ENCODE measurements around the gene BNIPL. TPM values are rescaled to one million over a fixed set of nuclear protein-coding genes. Genes with fewer than 3 reads are reported as not detected.

Gene BNIPL
- total RNA-seq, 4 donors from 2014 or later, result 0.68 to 10.0 (median 2.5) TPM; not detected in 1

GRCh38 chr1:151056149-151056548 is 19.8 kb downstream of the BNIPL start:
- TF ChIP-seq EP300 (IDR thresholded peaks at IDR 0.05; ENCODE audit: low read depth) (no peak), POLR2AphosphoS5 (IDR thresholded peaks at IDR 0.05) (no peak), POLR2A (IDR thresholded peaks at IDR 0.05) (no peak), CTCF (IDR thresholded peaks at IDR 0.05) (no peak)
- DNase-seq, result no peak
- in situ Hi-C loops (cut with MboI; ENCODE audit: low pct_ligation_motif_present in 1 of 4, low pct_unique_long_range_greater_than_20kb in 1 of 4, low sequenced_read_pairs in 3 of 4), result no loop called here
- H3K36me3 ChIP-seq, result peaks cover 0 to 31% (median 14%) of the 10 kb centered on the region in 4 donors
- intact Hi-C loops (cut with DNase I; ENCODE audit: low total_unique reads), result no loop called here
- H3K27me3 ChIP-seq, result no peaks in the 10 kb centered on the region
- peak overlapping the region in 1 of 4 donors; percentile 92 for H3K4me3 ChIP-seq
- peak overlapping the region; percentile 94 to 96 (median 96) for H3K27ac ChIP-seq
- H3K9me3 ChIP-seq, result no peaks in the 10 kb centered on the region
- H3K4me1 ChIP-seq, result peaks cover 29 to 54% (median 38%) of the 10 kb centered on the region in 4 donors
- 33 to 39% methylated on average over 2 of the region's 2 CpGs for WGBS, 2 donors (ENCODE audit: low coverage in 1 of 2)

- Histone ChIP-seq H3K4me1 (peaks cover 29 to 50% (median 38%) of the 10 kb centered on the region in 4 donors), H3K36me3 (peaks cover 0 to 18% (median 7%) of the 10 kb centered on the region in 4 donors), H3K27ac (peak overlapping the region; percentile 94 to 96 (median 96)), H3K4me3 (peak overlapping the region; percentile 66 to 92 (median 84)), H3K9me3 (no peaks in the 10 kb centered on the region), H3K27me3 (no peaks in the 10 kb centered on the region)
- WGBS, 2 donors (ENCODE audit: low coverage in 1 of 2), result 0% methylated on average over 10 of the region's 10 CpGs; no CpG with 5 or more reads in 1 of the 2 donors
- in situ Hi-C loops (cut with MboI; ENCODE audit: low pct_ligation_motif_present in 1 of 4, low pct_unique_long_range_greater_than_20kb in 1 of 4, low sequenced_read_pairs in 3 of 4) (no loop called here), intact Hi-C loops (cut with DNase I; ENCODE audit: low total_unique reads) (no loop called here)
- peak; percentile 67 for DNase-seq
- TF ChIP-seq EP300 (IDR thresholded peaks at IDR 0.05; ENCODE audit: low read depth) (no peak), CTCF (IDR thresholded peaks at IDR 0.05) (no peak)
These were observed 22.3 kb downstream of the BNIPL start for GRCh38 chr1:151058692-151059091.

DNA sequence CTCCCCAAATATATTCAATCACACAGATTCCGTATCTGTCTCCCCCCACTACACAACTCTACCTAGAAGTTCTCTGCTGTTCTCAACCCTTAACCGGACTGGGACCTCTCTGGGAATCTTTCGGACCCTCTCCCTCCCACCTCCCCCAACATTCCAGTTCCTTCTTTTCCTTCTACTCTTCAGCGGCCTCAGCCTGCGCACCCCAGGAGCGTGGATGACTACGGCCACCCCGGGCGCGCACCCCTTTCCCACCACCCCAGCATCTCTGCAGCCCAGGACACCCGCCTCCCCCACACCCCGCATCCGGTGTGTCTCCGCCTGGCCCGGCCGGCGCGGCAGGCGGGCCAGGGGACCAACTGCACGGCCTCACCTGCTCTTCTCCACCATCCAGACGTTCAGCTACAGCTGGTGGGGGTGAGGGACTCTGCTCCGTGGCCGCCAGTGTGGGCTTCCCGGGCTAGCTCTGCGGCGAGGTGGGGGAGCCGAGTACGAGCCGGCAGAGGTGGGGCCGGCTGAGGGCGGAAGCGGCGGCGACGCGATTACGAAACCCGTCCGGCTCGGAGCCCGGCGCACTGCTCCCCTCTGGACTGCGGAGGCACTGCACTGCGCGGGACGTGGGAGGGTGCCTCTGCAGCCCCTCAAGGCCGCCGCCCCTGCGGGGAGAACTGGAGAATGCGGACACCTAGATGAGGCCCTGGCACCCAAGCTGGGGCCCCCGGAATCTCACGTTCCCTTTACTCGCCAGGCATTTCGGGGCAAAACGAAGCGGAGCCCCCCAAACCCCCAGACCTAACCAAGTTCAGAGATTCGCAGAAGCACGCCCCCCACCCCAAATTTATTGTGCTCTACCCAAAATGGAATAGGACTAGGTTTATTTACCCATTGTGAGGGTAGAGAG is 23.0 kb downstream of the BNIPL start, which contains the start of gene CDC42SE1:
CDC42SE1 (minus strand) TSS at position 514 of the 898 bp plus-strand sequence. CDS start 3,892 bp downstream, outside the sequence.
- TF ChIP-seq POLR2AphosphoS5 (IDR thresholded peaks at IDR 0.05) (peak; percentile 93 to 98 (median 96)), CTCF (IDR thresholded peaks at IDR 0.05) (peak; percentile 89 to 98 (median 94)), EP300 (IDR thresholded peaks at IDR 0.05; ENCODE audit: low read depth) (no peak), POLR2A (IDR thresholded peaks at IDR 0.05) (peak; percentile 95)
- peak; percentile 86 for DNase-seq
- intact Hi-C loops (cut with DNase I; ENCODE audit: low total_unique reads), result no loop called here
- Histone ChIP-seq H3K4me1 (peaks cover 29 to 50% (median 38%) of the 10 kb centered on the region in 4 donors), H3K27me3 (no peaks in the 10 kb centered on the region), H3K36me3 (peaks cover 0 to 11% (median 4%) of the 10 kb centered on the region in 4 donors), H3K27ac (peak within 1 kb of the TSS; percentile 94 to 96 (median 96)), H3K4me3 (peak within 1 kb of the TSS; percentile 66 to 92 (median 84)), H3K9me3 (no peaks in the 10 kb centered on the region)
- in situ Hi-C loops (cut with MboI; ENCODE audit: low pct_ligation_motif_present in 1 of 4, low pct_unique_long_range_greater_than_20kb in 1 of 4, low sequenced_read_pairs in 3 of 4), result no loop called here
- WGBS, 2 donors (ENCODE audit: low coverage in 1 of 2), result 0% methylated on average over 3 to 51 of the region's 58 CpGs

DNA sequence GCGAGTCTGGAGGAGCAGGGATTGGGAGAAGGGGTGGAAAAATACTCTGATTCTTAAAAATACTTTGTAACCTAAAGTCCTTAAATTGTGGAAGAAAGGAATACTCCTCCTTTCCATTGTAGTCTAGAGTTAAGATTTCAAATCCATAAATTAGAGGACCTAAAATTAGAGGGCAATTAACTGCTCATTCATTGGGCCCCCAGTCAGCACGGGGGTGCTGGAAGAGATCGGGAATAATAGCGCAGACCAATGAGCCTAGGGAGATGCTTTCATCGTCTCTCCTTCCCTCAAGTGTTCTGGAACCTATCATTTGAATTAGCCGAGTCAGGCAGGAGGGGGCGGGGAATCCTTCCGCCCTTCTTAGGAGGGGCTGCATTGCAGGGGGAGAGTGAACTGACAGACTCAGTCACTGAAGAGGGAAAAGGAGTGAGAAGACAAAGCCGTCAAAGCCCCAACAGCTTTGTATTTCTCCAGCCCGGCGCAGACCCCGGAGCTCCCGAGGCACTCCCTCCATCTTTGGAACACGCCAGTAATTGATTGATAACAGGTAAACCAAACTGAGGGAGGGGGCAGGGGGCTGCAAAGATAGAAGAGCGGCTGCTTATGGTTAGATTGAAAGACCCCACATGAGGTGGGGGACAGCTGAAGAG is 23.7 kb downstream of the BNIPL start, which contains the start of gene MLLT11:
MLLT11 (plus strand) TSS at position 391 of the 650 bp plus-strand sequence. CDS start 6,828 bp downstream, outside the sequence.
- in situ Hi-C loops (cut with MboI; ENCODE audit: low pct_ligation_motif_present in 1 of 4, low pct_unique_long_range_greater_than_20kb in 1 of 4, low sequenced_read_pairs in 3 of 4), result no loop called here
- H3K9me3 ChIP-seq, result no peaks in the 10 kb centered on the region
- DNase-seq, result peak; percentile 35
- TF ChIP-seq EP300 (IDR thresholded peaks at IDR 0.05; ENCODE audit: low read depth) (no peak), POLR2AphosphoS5 (IDR thresholded peaks at IDR 0.05) (peak; percentile 59 to 86 (median 69))
- H3K27ac ChIP-seq, result peak within 1 kb of the TSS; percentile 94 to 96 (median 96)
- intact Hi-C loops (cut with DNase I; ENCODE audit: low total_unique reads), result no loop called here
- H3K4me3 ChIP-seq, result peak within 1 kb of the TSS; percentile 66 to 92 (median 84)
- peaks cover 27 to 47% (median 37%) of the 10 kb centered on the region in 4 donors for H3K4me1 ChIP-seq
- H3K27me3 ChIP-seq, result no peaks in the 10 kb centered on the region
- WGBS, 2 donors (ENCODE audit: low coverage in 1 of 2), result 0 to 3% methylated on average over 8 to 15 of the region's 15 CpGs
- H3K36me3 ChIP-seq, result peaks cover 0 to 6% (median under 1%) of the 10 kb centered on the region in 4 donors

Data from transverse colon (tissue), 4 donors.